ENCODE data around the gene ADAMTS19.
"Not testable (repeated sequence)": the region's sequence is repeated elsewhere in the genome, so short reads cannot be mapped to it uniquely, and the experiment has no call there.

The ADAMTS19 gene

GRCh38 chr5:129476751-129477150 lies 16.7 kb downstream of the ADAMTS19 start:
- no peak for DNase-seq

- DNase-seq, result no peak
Measured at GRCh38 chr5:129477532-129477931, 17.4 kb downstream of the ADAMTS19 start.

GRCh38 chr5:129481161-129481560 lies 21.1 kb downstream of the ADAMTS19 start:
- no peak for DNase-seq

GRCh38 chr5:129496421-129496820 lies 36.3 kb downstream of the ADAMTS19 start:
- peak in 3 of 56 donors; percentile 0 to 2 (median 1) for DNase-seq

GRCh38 chr5:129496864-129497595 lies 36.9 kb downstream of the ADAMTS19 start:
- DNase-seq, result no peak

- no peak for DNase-seq
Measured at GRCh38 chr5:129499208-129499852, 39.2 kb downstream of the ADAMTS19 start.

- DNase-seq, result no peak
Measured at GRCh38 chr5:129500101-129500500, 40.0 kb downstream of the ADAMTS19 start.

- DNase-seq, result no peak
Measured at GRCh38 chr5:129506086-129506485, 46.0 kb downstream of the ADAMTS19 start.

- no peak for DNase-seq
Measured at GRCh38 chr5:129506950-129507349, 46.9 kb downstream of the ADAMTS19 start.

- no peak for DNase-seq
Measured at GRCh38 chr5:129507527-129507926, 47.4 kb downstream of the ADAMTS19 start.

- DNase-seq, result no peak
Measured at GRCh38 chr5:129508606-129509005, 48.5 kb downstream of the ADAMTS19 start.

GRCh38 chr5:129509363-129509975 lies 49.4 kb downstream of the ADAMTS19 start:
- no peak for DNase-seq

- DNase-seq, result no peak
Measured at GRCh38 chr5:129511291-129511690, 51.2 kb downstream of the ADAMTS19 start.

- no peak for DNase-seq
Measured at GRCh38 chr5:129541051-129541450, 81.0 kb downstream of the ADAMTS19 start.

- DNase-seq, result no peak
Measured at GRCh38 chr5:129541648-129542251, 81.7 kb downstream of the ADAMTS19 start.

GRCh38 chr5:129547137-129547536 lies 87.0 kb downstream of the ADAMTS19 start:
- DNase-seq, result no peak

- DNase-seq, result no peak
Measured at GRCh38 chr5:129554134-129554904, 94.2 kb downstream of the ADAMTS19 start.

- DNase-seq, result no peak
Measured at GRCh38 chr5:129563585-129563984, 103.5 kb downstream of the ADAMTS19 start.

- no peak for DNase-seq
Measured at GRCh38 chr5:129569295-129569694, 109.2 kb downstream of the ADAMTS19 start.

GRCh38 chr5:129572060-129572459 lies 112.0 kb downstream of the ADAMTS19 start:
- no peak for DNase-seq

GRCh38 chr5:129584496-129584895 lies 124.4 kb downstream of the ADAMTS19 start:
- not testable (repeated sequence) for DNase-seq

All from amygdala (tissue), 56 donors.